ENCODE measurements around the gene ACP1.
"Not testable (repeated sequence)": the region's sequence is repeated elsewhere in the genome, so short reads cannot be mapped to it uniquely, and the experiment has no call there.

The ACP1 gene

GRCh38 chr2:314561-315336 lies 50.0 kb downstream of the ACP1 start:
- DNase-seq, result no peak

- DNase-seq, result not testable (repeated sequence)
Measured at GRCh38 chr2:315925-316324, 51.2 kb downstream of the ACP1 start.

- no peak for DNase-seq
Measured at GRCh38 chr2:316381-316780, 51.6 kb downstream of the ACP1 start.

GRCh38 chr2:317501-318424 lies 53.0 kb downstream of the ACP1 start:
- DNase-seq, result peak; percentile 6 to 17

DNA sequence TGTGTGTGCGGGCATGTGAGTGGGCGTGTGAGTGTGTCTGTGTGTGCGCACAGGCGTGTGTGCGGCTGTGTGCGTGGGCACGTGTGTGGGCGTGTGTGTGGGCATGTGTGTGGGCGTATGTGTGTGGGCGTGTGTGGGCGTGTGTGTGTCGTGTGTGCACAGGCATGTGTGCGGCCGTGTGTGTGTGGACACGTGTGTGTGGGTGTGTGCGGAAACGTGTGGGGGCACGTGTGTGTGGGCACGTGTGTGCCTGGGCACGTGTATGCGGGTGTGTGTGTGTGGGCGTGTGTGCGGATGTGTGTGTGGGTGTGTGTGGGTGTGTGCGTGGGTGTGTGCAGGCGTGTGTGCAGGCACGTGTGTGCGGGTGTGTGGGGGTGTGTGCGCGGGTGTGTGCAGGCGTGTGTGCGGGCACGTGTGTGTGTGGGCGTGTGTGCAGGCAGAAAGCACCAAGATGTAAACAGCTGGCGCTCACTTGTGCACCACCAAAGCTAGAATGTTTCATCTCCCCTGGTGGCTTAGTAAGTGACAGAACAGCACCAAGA lies 54.4 kb downstream of the ACP1 start:
- peak in 1 of 2 experiments; percentile 1 for DNase-seq

DNA sequence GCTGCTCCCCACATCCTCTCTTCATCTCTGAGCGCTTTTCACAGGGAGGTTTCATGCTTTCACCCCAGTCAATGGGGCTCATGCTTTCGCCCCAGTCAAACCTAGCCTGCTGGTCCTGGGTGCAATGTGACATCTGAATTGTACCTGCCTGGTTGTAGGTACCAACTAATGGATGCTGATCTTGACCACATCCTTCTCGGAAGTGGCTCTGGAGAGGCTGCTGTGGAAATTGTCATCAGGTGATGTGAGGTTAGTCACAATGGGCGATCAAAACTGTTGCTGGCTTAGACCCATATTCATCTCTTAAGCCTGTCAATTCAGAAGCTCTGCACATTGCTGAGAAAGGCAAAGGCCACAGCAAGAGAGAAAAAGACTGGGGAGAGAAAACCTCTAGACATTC lies 55.8 kb downstream of the ACP1 start:
- no peak for DNase-seq

DNA sequence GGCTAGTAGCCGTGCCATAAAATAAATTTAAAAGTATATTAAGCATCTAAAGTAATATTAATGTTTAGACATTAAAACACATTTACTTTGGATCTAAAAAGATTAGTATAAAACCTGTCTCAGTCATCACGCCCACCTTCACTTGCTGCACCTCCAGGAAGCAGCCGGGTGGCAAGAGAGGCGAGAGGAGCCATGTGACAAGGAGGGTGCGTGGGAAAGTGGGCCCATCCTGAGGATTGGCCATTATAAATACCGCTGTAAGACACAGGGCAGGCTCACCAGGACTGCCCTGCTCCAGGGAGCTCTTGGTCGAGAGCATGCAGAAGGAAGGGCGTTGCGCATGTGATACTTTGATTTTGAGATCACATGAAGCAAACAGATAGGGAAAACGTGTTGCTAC lies 57.6 kb downstream of the ACP1 start:
- DNase-seq, result no peak

- DNase-seq, result no peak
Measured at GRCh38 chr2:323035-323434, 58.3 kb downstream of the ACP1 start.

Data from activated CD4-positive, alpha-beta T cell treated with anti-CD3 and anti-CD28 coated beads, Interleukin-2, amount 50 U/mL, for 4 hours (primary cell).